Gastrocnemius medialis (tissue), 4 donors: Measurements from ENCODE around the gene SLC25A47. TPM values are rescaled to one million over a fixed set of nuclear protein-coding genes. Genes with fewer than 3 reads are reported as not detected.

ENCODE experiments used
- ATAC-seq, 2 donors: fragments of 150-250 bp; one replicate each; pipeline ENCODE4 v1.9.1; 2016
- DNase-seq, 2 donors: peaks; one replicate each; pipeline ENCODE4 v3.0.0-alpha.2; 2019
- H3K27ac ChIP-seq, 4 donors: fragments of 200-600 bp; sonication (generic); 1 replicate in 1 of 4; 2 replicates in 3 of 4; pipeline ENCODE4 v1.5.1; 2016 to 2018; ENCODE audit warnings: mild to moderate bottlenecking in 2 of 4, moderate library complexity in 1 of 4
- H3K27me3 ChIP-seq, 3 donors: fragments of 200-600 bp; sonication (generic) in 2 of 3; 1 replicate in 1 of 3; 2 replicates in 2 of 3; pipeline versions ENCODE4 v1.5.1 to v1.6.0; 2016 to 2019; ENCODE audit warnings: mild to moderate bottlenecking in 1 of 3, moderate library complexity in 1 of 3
- H3K36me3 ChIP-seq, 2 donors: fragments of 200-600 bp; sonication (generic) in 1 of 2; one replicate each; pipeline ENCODE4 v1.5.1; 2017 to 2018
- H3K4me1 ChIP-seq, 2 donors: fragments of 200-600 bp; sonication (generic) in 1 of 2; one replicate each; pipeline ENCODE4 v1.5.1; 2016 to 2017; ENCODE audit warnings: mild to moderate bottlenecking in 2 of 2
- H3K4me3 ChIP-seq, 4 donors: fragments of 200-600 bp; sonication (generic) in 3 of 4; 1 replicate in 1 of 4; 2 replicates in 3 of 4; pipeline ENCODE4 v1.5.1; 2016 to 2019; ENCODE audit warnings: mild to moderate bottlenecking in 2 of 4
- H3K9me3 ChIP-seq, 3 donors: fragments of 200-600 bp; sonication (generic) in 2 of 3; 1 replicate in 1 of 3; 2 replicates in 2 of 3; pipeline ENCODE4 v1.5.1; 2016 to 2019
- POLR2A ChIP-seq, 2 donors: fragments of 450-650 bp; IDR thresholded peaks; one replicate each; pipeline ENCODE4 v1.6.1; 2017; ENCODE audit warnings: antibody characterized with exemption in 2 of 2, mild to moderate bottlenecking in 2 of 2, moderate library complexity in 2 of 2
- in situ Hi-C, 4 donors: fragments of 200-750 bp; cut with MboI; loops; one replicate each; pipeline versions ENCODE4 v1.15.0 to v1.8.0; 2017; ENCODE audit warnings: low sequenced_read_pairs in 4 of 4
- intact Hi-C: fragments of 100-400 bp; cut with DNase I; formaldehyde crosslinking; loops from one replicate; pipeline ENCODE4 v1.15.1; 2023; ENCODE audit warnings: low total_unique reads
- total RNA-seq, 4 donors: library from RNA; depleted of rRNA; stranded (reverse); fragments of >200 nt; gene quantifications; one replicate each; pipeline versions ENCODE4 v1.1.0 to v1.2.3, GENCODE V29; 2016
- TF ChIP-seq, protein P1 (sequence below), 5 experiments: fragments of 450-650 bp in 3 of 5; fragments of 200-600 bp in 2 of 5; sonication (generic) in 2 of 5; IDR thresholded peaks in 4 of 5; conservative IDR thresholded peaks in 1 of 5; 1 replicate in 4 of 5; 2 replicates in 1 of 5; pipeline ENCODE4 v1.5.1; 2016 to 2019; ENCODE audit warnings: antibody characterized with exemption in 5 of 5, mild to moderate bottlenecking in 3 of 5, moderate library complexity in 3 of 5

The SLC25A47 gene
- total RNA-seq, 4 donors from 2014 or later = 0.46 to 1.3 TPM; not detected in 2

DNA sequence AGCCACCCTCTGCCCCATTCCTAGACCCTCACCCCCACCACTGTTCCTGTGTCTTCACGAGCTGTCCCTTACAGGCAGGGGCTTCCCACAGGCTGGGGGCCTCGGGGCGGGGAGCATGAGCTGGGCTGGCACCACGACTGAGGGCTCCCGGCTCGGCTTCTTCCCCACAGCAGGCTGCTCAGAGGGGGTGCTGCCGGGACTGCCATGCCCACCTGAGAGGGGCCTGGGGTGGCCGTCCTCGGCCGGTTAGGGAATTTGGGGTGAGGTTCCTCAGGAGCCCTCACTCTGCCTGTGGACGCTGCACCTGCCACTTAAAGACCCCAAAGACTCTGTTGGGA, 6.8 kb downstream of the SLC25A47 start:
- no peak overlapping the region for H3K4me3 ChIP-seq
- H3K4me1 ChIP-seq = no peaks in the 10 kb centered on the region
- no peak for ATAC-seq
- H3K36me3 ChIP-seq = peaks cover 0 to 7% of the 10 kb centered on the region in 2 donors
- no peak for TF ChIP-seq POLR2A (IDR thresholded peaks at IDR 0.05)
- TF ChIP-seq, protein P1, sequence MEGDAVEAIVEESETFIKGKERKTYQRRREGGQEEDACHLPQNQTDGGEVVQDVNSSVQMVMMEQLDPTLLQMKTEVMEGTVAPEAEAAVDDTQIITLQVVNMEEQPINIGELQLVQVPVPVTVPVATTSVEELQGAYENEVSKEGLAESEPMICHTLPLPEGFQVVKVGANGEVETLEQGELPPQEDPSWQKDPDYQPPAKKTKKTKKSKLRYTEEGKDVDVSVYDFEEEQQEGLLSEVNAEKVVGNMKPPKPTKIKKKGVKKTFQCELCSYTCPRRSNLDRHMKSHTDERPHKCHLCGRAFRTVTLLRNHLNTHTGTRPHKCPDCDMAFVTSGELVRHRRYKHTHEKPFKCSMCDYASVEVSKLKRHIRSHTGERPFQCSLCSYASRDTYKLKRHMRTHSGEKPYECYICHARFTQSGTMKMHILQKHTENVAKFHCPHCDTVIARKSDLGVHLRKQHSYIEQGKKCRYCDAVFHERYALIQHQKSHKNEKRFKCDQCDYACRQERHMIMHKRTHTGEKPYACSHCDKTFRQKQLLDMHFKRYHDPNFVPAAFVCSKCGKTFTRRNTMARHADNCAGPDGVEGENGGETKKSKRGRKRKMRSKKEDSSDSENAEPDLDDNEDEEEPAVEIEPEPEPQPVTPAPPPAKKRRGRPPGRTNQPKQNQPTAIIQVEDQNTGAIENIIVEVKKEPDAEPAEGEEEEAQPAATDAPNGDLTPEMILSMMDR (IDR thresholded peaks at IDR 0.05 in 4 of 5, conservative IDR thresholded peaks at IDR 0.05 in 1 of 5) = no peak
- intact Hi-C loops = no loop called here
- no peaks in the 10 kb centered on the region for H3K9me3 ChIP-seq
- no peaks in the 10 kb centered on the region for H3K27me3 ChIP-seq
- DNase-seq = no peak
- H3K27ac ChIP-seq = no peak overlapping the region
- in situ Hi-C loops = no loop called here

DNA sequence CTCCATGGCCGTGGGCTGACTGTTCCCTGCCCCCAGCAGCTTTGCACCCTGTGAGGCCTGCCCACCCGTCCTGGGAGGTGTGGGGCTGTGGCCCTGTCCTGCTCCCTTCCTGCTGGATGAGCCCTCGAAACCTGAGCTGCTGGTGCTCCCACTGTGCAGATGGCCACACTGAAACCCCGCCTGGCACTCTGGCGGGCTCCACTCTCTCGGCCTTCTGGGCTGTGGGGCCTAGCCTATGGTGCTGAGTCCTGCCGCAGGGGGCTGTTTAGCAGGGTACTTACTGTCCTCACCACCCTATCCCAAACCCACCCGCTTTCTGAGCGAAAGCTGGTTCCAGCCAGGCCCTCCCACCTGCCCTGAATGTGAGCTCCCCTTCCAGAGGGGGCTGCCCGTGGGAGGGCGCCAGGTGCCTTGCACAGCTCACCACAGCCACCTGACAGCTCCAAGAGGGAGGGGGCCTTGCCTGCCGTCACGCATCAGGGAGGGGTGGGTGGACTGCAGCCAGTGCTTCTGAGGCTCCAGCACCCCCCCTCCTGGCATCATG, 7.3 kb downstream of the SLC25A47 start:
- in situ Hi-C loops (no loop called here), intact Hi-C loops (no loop called here)
- no peak overlapping the region for H3K27ac ChIP-seq
- H3K4me1 ChIP-seq = no peaks in the 10 kb centered on the region
- H3K36me3 ChIP-seq = peaks cover 0 to 9% of the 10 kb centered on the region in 2 donors
- H3K9me3 ChIP-seq = no peaks in the 10 kb centered on the region
- ATAC-seq = no peak
- DNase-seq = no peak
- TF ChIP-seq, protein P1 (IDR thresholded peaks at IDR 0.05 in 4 of 5, conservative IDR thresholded peaks at IDR 0.05 in 1 of 5) = no peak
- no peak for TF ChIP-seq POLR2A (IDR thresholded peaks at IDR 0.05)
- H3K27me3 ChIP-seq = no peaks in the 10 kb centered on the region
- H3K4me3 ChIP-seq = no peak overlapping the region

DNA sequence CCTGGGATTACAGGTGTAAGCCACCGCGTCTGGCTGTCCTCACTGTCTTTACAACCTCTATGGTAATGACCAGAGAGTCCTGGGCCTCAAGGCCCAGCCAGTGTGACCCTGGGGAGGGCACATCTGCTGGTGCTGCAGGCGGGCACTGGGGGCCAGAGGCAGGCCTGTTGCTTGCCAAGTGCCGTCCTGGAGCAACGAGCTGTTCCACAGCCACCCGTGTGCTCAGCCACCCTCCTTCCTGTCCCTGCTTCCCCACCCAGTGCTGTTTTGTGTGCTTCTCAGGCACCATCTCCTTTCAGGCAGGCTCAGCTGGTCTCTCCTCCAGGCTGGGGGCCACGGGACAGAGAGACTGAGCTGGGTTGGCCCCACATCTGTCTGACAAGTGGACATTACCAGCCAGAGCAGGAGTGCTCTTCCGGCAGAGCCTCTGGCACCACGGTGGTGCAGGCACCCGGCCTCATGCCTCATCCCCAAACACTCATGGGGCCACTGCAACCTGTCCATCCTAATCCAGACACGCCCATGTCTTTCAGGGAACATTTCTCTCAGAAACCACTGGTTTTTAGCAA, 9.0 kb downstream of the SLC25A47 start:
- TF ChIP-seq POLR2A (IDR thresholded peaks at IDR 0.05) = no peak
- TF ChIP-seq, protein P1 (IDR thresholded peaks at IDR 0.05 in 4 of 5, conservative IDR thresholded peaks at IDR 0.05 in 1 of 5) = no peak
- no peak overlapping the region for H3K27ac ChIP-seq
- intact Hi-C loops = no loop called here
- no peaks in the 10 kb centered on the region for H3K9me3 ChIP-seq
- H3K36me3 ChIP-seq = peaks cover 0 to 19% of the 10 kb centered on the region in 2 donors
- no peaks in the 10 kb centered on the region for H3K27me3 ChIP-seq
- no peak for ATAC-seq
- no peak for DNase-seq
- no peak overlapping the region for H3K4me3 ChIP-seq
- in situ Hi-C loops = no loop called here
- H3K4me1 ChIP-seq = no peaks in the 10 kb centered on the region

DNA sequence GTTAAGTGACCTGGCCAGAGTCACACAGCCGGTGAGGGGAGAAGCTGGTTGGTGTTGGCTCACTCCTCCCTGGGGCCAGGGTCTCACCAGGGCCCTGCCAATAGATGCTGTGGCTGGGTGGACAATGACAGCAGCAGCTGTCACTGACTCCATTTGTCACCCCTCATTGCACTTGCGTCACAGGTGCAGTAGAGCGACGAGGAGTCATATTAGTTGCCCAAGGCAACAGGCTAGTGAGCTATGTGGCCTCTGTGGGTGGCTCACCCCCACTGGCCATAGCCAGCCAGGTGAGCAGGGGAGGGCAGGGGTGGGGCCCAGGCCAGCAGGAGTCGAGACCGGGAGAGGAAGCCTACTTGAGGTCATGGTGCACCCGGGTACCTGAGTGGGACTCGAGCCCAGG, 9.7 kb downstream of the SLC25A47 start:
- peaks cover 0 to 25% of the 10 kb centered on the region in 2 donors for H3K36me3 ChIP-seq
- no peak for TF ChIP-seq POLR2A (IDR thresholded peaks at IDR 0.05)
- TF ChIP-seq, protein P1 (IDR thresholded peaks at IDR 0.05 in 4 of 5, conservative IDR thresholded peaks at IDR 0.05 in 1 of 5) = no peak
- H3K27me3 ChIP-seq = no peaks in the 10 kb centered on the region
- in situ Hi-C loops = no loop called here
- no peak overlapping the region for H3K4me3 ChIP-seq
- H3K27ac ChIP-seq = no peak overlapping the region
- intact Hi-C loops = no loop called here
- no peaks in the 10 kb centered on the region for H3K4me1 ChIP-seq
- DNase-seq (no peak), ATAC-seq (no peak)
- H3K9me3 ChIP-seq = no peaks in the 10 kb centered on the region

DNA sequence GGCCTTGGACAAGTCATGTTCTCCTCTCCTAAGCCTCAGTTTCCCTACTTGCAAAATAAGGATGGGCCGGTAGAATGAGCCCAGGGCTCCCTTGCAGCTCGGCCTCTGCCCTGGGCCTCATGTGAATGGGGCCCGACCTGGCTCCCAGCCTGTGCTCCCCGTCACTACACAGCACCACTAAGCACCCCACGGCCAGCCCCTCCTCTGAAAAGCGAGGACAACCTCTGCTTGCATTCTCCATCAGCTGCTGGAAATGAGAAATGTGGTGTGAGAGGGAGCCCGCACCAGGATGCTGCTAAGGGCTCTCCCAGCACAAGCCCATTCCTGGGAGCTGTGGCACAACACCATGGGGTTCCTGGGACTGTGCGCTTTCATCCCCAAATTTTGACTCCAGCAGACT, 10.2 kb downstream of the SLC25A47 start:
- DNase-seq = no peak
- in situ Hi-C loops (no loop called here), intact Hi-C loops (no loop called here)
- Histone ChIP-seq H3K4me1 (no peaks in the 10 kb centered on the region), H3K9me3 (no peaks in the 10 kb centered on the region), H3K4me3 (no peak overlapping the region), H3K27me3 (no peaks in the 10 kb centered on the region), H3K27ac (no peak overlapping the region), H3K36me3 (peaks cover 0 to 30% of the 10 kb centered on the region in 2 donors)
- TF ChIP-seq, protein P1 (IDR thresholded peaks at IDR 0.05 in 4 of 5, conservative IDR thresholded peaks at IDR 0.05 in 1 of 5) = no peak
- TF ChIP-seq POLR2A (IDR thresholded peaks at IDR 0.05) = no peak
- no peak for ATAC-seq
